ENCODE data around the gene UNKL. TPM values are rescaled to one million over a fixed set of nuclear protein-coding genes. Genes with fewer than 3 reads are reported as not detected.

Gene UNKL
- total and polyA plus RNA-seq, 10 donors: 6.6 to 80.0 (median 44.4) TPM

GRCh38 chr16:1395444-1396031, 19.0 kb downstream of the UNKL start:
- no peaks in the 10 kb centered on the region for H3K9me3 ChIP-seq
- 92 to 97% (median 95%) methylated on average over 21 to 22 of the region's 22 CpGs for WGBS, 5 donors
- TF ChIP-seq CTCF (IDR thresholded peaks at IDR 0.05 in 8 of 11, conservative IDR thresholded peaks at IDR 0.05 in 3 of 11): no peak
- no peak for TF ChIP-seq POLR2A (IDR thresholded peaks at IDR 0.05)
- peak in 1 of 3 donors; percentile 23 for TF ChIP-seq POLR2AphosphoS5 (IDR thresholded peaks at IDR 0.05)
- H3K4me1 ChIP-seq: no peaks in the 10 kb centered on the region
- intact Hi-C loops (cut with DNase I; ENCODE audit: low total_unique reads): no loop called here
- H3K27ac ChIP-seq: no peak overlapping the region
- no peak for DNase-seq
- H3K36me3 ChIP-seq: peaks cover 0 to 100% (median 78%) of the 10 kb centered on the region in 6 donors
- H3K4me3 ChIP-seq: no peak overlapping the region
- no peaks in the 10 kb centered on the region for H3K27me3 ChIP-seq (replicated peaks in 1 of 7)

GRCh38 chr16:1394367-1394951, 20.0 kb downstream of the UNKL start:
- Histone ChIP-seq H3K27me3 (replicated peaks in 1 of 7) (no peaks in the 10 kb centered on the region), H3K27ac (no peak overlapping the region), H3K9me3 (no peaks in the 10 kb centered on the region), H3K4me1 (no peaks in the 10 kb centered on the region), H3K4me3 (no peak overlapping the region), H3K36me3 (peaks cover 0 to 100% (median 79%) of the 10 kb centered on the region in 6 donors)
- intact Hi-C loops (cut with DNase I; ENCODE audit: low total_unique reads): no loop called here
- WGBS, 5 donors: 88 to 96% (median 92%) methylated on average over 18 to 19 of the region's 19 CpGs
- no peak for DNase-seq
- peak in 1 of 3 donors; percentile 37 for TF ChIP-seq POLR2AphosphoS5 (IDR thresholded peaks at IDR 0.05)
- TF ChIP-seq CTCF (IDR thresholded peaks at IDR 0.05 in 8 of 11, conservative IDR thresholded peaks at IDR 0.05 in 3 of 11): no peak

DNA sequence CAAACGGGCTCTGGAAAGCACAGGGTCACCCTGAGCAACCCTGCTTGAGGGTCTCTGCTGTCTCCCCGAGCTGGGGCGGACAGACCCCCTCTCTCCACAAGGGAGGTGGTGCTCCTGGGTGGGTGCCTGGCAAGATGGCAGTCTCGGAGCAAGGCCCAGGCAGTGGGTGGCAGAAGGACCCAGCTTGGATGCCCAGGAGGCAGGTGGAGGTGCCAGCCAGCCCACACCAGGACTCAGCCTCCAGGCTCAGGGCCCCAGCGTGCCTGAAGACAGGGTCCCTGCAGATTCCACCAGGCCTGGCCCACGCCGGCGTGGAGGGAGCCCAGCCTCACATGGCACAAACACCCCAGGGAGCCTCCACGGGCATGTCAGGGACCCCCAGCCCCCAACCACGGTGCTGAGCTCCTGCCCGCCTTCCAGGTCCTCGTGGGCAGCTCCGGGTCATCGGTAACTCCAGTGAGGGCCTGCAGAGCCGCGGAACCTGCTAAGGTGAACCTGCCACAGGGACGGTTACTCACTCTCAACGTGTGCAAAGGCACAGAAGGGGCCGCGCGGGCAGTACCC, 20.8 kb downstream of the UNKL start:
- Histone ChIP-seq H3K36me3 (peaks cover 0 to 100% (median 77%) of the 10 kb centered on the region in 6 donors), H3K27ac (no peak overlapping the region), H3K9me3 (no peaks in the 10 kb centered on the region), H3K27me3 (replicated peaks in 1 of 7) (no peaks in the 10 kb centered on the region), H3K4me3 (no peak overlapping the region), H3K4me1 (no peaks in the 10 kb centered on the region)
- intact Hi-C loops (cut with DNase I; ENCODE audit: low total_unique reads): no loop called here
- DNase-seq: no peak
- no peak for TF ChIP-seq CTCF (IDR thresholded peaks at IDR 0.05 in 8 of 11, conservative IDR thresholded peaks at IDR 0.05 in 3 of 11)
- no peak for TF ChIP-seq POLR2A (IDR thresholded peaks at IDR 0.05)
- peak in 2 of 3 donors; percentile 20 to 47 for TF ChIP-seq POLR2AphosphoS5 (IDR thresholded peaks at IDR 0.05)
- 93 to 97% (median 96%) methylated on average over 16 to 21 of the region's 21 CpGs for WGBS, 5 donors

DNA sequence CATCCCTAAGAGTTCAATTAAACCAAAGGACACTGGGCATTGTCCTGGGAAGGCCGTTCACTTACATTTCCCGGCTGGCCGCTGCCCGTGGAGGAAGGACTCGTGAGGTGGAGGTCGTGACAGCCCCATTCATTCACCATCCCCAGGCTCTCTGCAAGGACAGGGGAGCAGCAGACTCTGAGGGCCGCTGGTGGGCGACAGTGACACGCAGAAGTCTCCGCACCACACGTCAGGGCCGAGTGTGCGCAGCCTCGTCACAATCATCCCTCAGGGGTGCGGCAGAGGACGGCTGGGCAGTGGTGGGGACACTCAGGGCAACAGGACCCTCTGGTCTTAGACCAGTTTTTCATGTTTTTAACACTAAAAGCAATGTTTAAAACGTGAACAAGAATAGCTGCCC, 21.7 kb downstream of the UNKL start:
- 87 to 97% (median 91%) methylated on average over 16 to 17 of the region's 17 CpGs for WGBS, 5 donors
- Histone ChIP-seq H3K27ac (no peak overlapping the region), H3K9me3 (no peaks in the 10 kb centered on the region), H3K36me3 (peaks cover 0 to 100% (median 77%) of the 10 kb centered on the region in 6 donors), H3K4me1 (no peaks in the 10 kb centered on the region), H3K27me3 (replicated peaks in 1 of 7) (no peaks in the 10 kb centered on the region), H3K4me3 (no peak overlapping the region)
- TF ChIP-seq CTCF (IDR thresholded peaks at IDR 0.05 in 8 of 11, conservative IDR thresholded peaks at IDR 0.05 in 3 of 11) (no peak), POLR2A (IDR thresholded peaks at IDR 0.05) (no peak), POLR2AphosphoS5 (IDR thresholded peaks at IDR 0.05) (peak in 1 of 3 donors; percentile 42)
- intact Hi-C loops (cut with DNase I; ENCODE audit: low total_unique reads): no loop called here
- no peak for DNase-seq
